IMR-90 (cell line): Measurements from ENCODE around the gene FADS1. TPM values are rescaled to one million over a fixed set of nuclear protein-coding genes. Genes with fewer than 3 reads are reported as not detected.
A peak's percentile ranks its signal among the peaks of the same experiment; 100 is the strongest.

Source experiments
- ATAC-seq: fragments of 200-7000 bp; cut with Tn5 transposase; 2 replicates; pipeline ENCODE4 v1.9.1; 2020; ENCODE audit warnings: low read depth, mild to moderate bottlenecking, moderate library complexity
- BruUV-seq: library from RNA; stranded (reverse); fragments of 400-500 nt; replicated peaks from 2 replicates; lab custom pipeline; 2021; lab: Mats Ljungman, UMichigan
- CTCF ChIA-PET: fragments of 300-600 bp; formaldehyde crosslinking; extraction: SDS; loops from one replicate; lab custom pipeline; 2021; ENCODE audit warnings: antibody characterized with exemption; lab: Yijun Ruan, JAX
- POLR2A ChIA-PET: fragments of 300-600 bp; sonication (Branson Sonifier 250); formaldehyde crosslinking; loops from one replicate; lab custom pipeline; 2022; ENCODE audit warnings: antibody characterized with exemption; ENCODE audit not compliant: unreplicated experiment; lab: Charles Lee
- DNase-seq: peaks from one replicate; pipeline ENCODE4 v3.0.0; 2013
- H2AFZ ChIP-seq: replicated peaks from 2 replicates; pipeline ENCODE3; 2013; ENCODE audit warnings: low read length, mild to moderate bottlenecking; ENCODE audit not compliant: poor library complexity
- H2AK5ac ChIP-seq: 2 replicates; pipeline ENCODE4 v1.6.1; 2013; ENCODE audit warnings: low read depth, low read length, inconsistent platforms
- H2AK9ac ChIP-seq: replicated peaks from 2 replicates; pipeline ENCODE3; 2013; ENCODE audit warnings: mild to moderate bottlenecking, low read depth, low read length, moderate library complexity; ENCODE audit not compliant: poor library complexity
- H2BK120ac ChIP-seq: 2 replicates; pipeline ENCODE4 v1.6.1; 2013; ENCODE audit warnings: low read depth, low read length, inconsistent platforms
- H2BK15ac ChIP-seq: 3 replicates; pipeline ENCODE4 v1.6.1; 2013; ENCODE audit warnings: low read depth, low read length, inconsistent platforms
- H2BK20ac ChIP-seq: 2 replicates; pipeline ENCODE4 v1.6.1; 2013; ENCODE audit warnings: low read depth, mild to moderate bottlenecking, inconsistent platforms, low read length, moderate library complexity
- H2BK5ac ChIP-seq: 2 replicates; pipeline ENCODE4 v1.6.1; 2013; ENCODE audit warnings: mild to moderate bottlenecking, low read depth, low read length, inconsistent platforms; ENCODE audit not compliant: poor library complexity, severe bottlenecking
- H3K14ac ChIP-seq: replicated peaks from 2 replicates; pipeline ENCODE4 v1.6.1; 2013; ENCODE audit warnings: low read depth, low read length, inconsistent platforms
- H3K18ac ChIP-seq: 2 replicates; pipeline ENCODE4 v1.6.1; 2013; ENCODE audit warnings: low read depth, low read length, control low read depth
- H3K23ac ChIP-seq: 2 replicates; pipeline ENCODE4 v1.6.1; 2013; ENCODE audit warnings: low read depth, low read length, inconsistent platforms
- H3K27ac ChIP-seq: 2 replicates; pipeline ENCODE4 v1.5.1; 2013; ENCODE audit warnings: mild to moderate bottlenecking, control low read depth, low read length; ENCODE audit not compliant: insufficient read depth
- H3K27me3 ChIP-seq: 2 replicates; pipeline ENCODE4 v1.6.1; 2013; ENCODE audit warnings: low read length; ENCODE audit not compliant: control insufficient read depth, insufficient read depth
- H3K36me3 ChIP-seq: 2 replicates; pipeline ENCODE4 v1.6.1; 2013; ENCODE audit warnings: low read length, mixed read lengths; ENCODE audit not compliant: control insufficient read depth, insufficient read depth
- H3K4ac ChIP-seq: 2 replicates; pipeline ENCODE4 v1.6.1; 2013; ENCODE audit warnings: low read depth, low read length, inconsistent platforms
- H3K4me1 ChIP-seq: 2 replicates; pipeline ENCODE4 v1.6.1; 2013; ENCODE audit warnings: low read length, mixed read lengths; ENCODE audit not compliant: control insufficient read depth, insufficient read depth
- H3K4me2 ChIP-seq: 2 replicates; pipeline ENCODE4 v1.6.1; 2013; ENCODE audit warnings: low read depth, mild to moderate bottlenecking, control low read depth, low read length, moderate library complexity
- H3K4me3 ChIP-seq: 2 replicates; pipeline ENCODE4 v1.5.1; 2013; ENCODE audit warnings: low read depth, mild to moderate bottlenecking, control low read depth, low read length, moderate library complexity; ENCODE audit not compliant: insufficient read depth
- H3K56ac ChIP-seq: 2 replicates; pipeline ENCODE4 v1.6.1; 2013; ENCODE audit warnings: low read length, inconsistent platforms; ENCODE audit not compliant: insufficient read depth; ENCODE audit errors: extremely low read depth
- H3K79me1 ChIP-seq, 2 experiments: 2 replicates each; pipeline ENCODE4 v1.6.1; 2013; ENCODE audit warnings: low read length in 2 of 2, inconsistent platforms in 1 of 2, low read depth in 1 of 2
- H3K9ac ChIP-seq: 2 replicates; pipeline ENCODE4 v1.6.1; 2013; ENCODE audit warnings: low read depth, low read length, control low read depth
- H3K9me1 ChIP-seq: 2 replicates; pipeline ENCODE4 v1.6.1; 2013; ENCODE audit warnings: low read length, inconsistent platforms; ENCODE audit not compliant: insufficient read depth
- H3K9me3 ChIP-seq: 2 replicates; pipeline ENCODE4 v1.6.1; 2013; ENCODE audit warnings: low read length; ENCODE audit not compliant: control insufficient read depth, insufficient read depth
- H4K20me1 ChIP-seq: 2 replicates; pipeline ENCODE4 v1.6.1; 2013; ENCODE audit warnings: low read length, inconsistent platforms; ENCODE audit not compliant: insufficient read depth
- H4K5ac ChIP-seq: 2 replicates; pipeline ENCODE4 v1.6.1; 2013; ENCODE audit warnings: mild to moderate bottlenecking, low read depth, low read length, control low read depth
- H4K8ac ChIP-seq, 2 experiments: 2 replicates each; pipeline ENCODE4 v1.6.1; 2013; ENCODE audit warnings: low read depth in 2 of 2, low read length in 2 of 2, control low read depth in 1 of 2, inconsistent platforms in 1 of 2
- H4K91ac ChIP-seq: 2 replicates; pipeline ENCODE4 v1.6.1; 2013; ENCODE audit warnings: low read depth, low read length, inconsistent platforms; ENCODE audit not compliant: insufficient read depth
- RAD21 ChIP-seq: IDR thresholded peaks from 2 replicates; pipeline ENCODE4 v1.6.1; 2012; ENCODE audit warnings: low read length, improper control_type of control experiment
- SMC3 ChIP-seq: fragments of 150-350 bp; IDR thresholded peaks from 2 replicates; pipeline ENCODE4 v1.6.1; 2016; ENCODE audit warnings: low read depth, mild to moderate bottlenecking, antibody characterized with exemption, low read length, moderate library complexity
- WGBS, 2 experiments: methylation state at CpG; one replicate each; pipeline versions ENCODE4 v1.1.5 to v1.1.7; 2013; ENCODE audit warnings: missing lambda C conversion rate in 2 of 2; ENCODE audit not compliant: insufficient read length in 1 of 2; ENCODE audit errors: extremely low coverage in 2 of 2; 5-methylcytosine and 5-hydroxymethylcytosine counted together
- dilution Hi-C: fragments of 300-500 bp; cut with HindIII; formaldehyde crosslinking; loops from one replicate; pipeline ENCODE4 v1.14.3; 2018; ENCODE audit warnings: low sequenced_read_pairs; ENCODE audit not compliant: unreplicated experiment
- in situ Hi-C: fragments of 300-500 bp; cut with MboI; formaldehyde crosslinking; loops from 3 replicates; pipeline ENCODE4 v1.14.3; 2019; ENCODE audit warnings: low sequenced_read_pairs, inconsistent platforms, mixed read lengths
- intact Hi-C: fragments of 100-400 bp; cut with micrococcal nuclease; formaldehyde crosslinking; loops from 2 replicates; pipeline ENCODE4 v1.10.0; 2022
- polyA plus RNA-seq, 3 experiments: library from polyadenylated mRNA; depleted of rRNA; stranded (reverse); fragments of >200 nt; gene quantifications; 2 replicates each; pipeline ENCODE4 v1.2.3, GENCODE V29; 2012; ENCODE audit warnings: low replicate concordance in 1 of 3
- total RNA-seq: library from RNA; depleted of rRNA; stranded (reverse); fragments of >200 nt; gene quantifications from 2 replicates; pipeline ENCODE4 v1.2.3, GENCODE V29; 2012

Gene FADS1
- total and polyA plus RNA-seq, 2 of the 4 experiments (the other 2 are of a cell fraction): 16.3 to 18.4 TPM

DNA sequence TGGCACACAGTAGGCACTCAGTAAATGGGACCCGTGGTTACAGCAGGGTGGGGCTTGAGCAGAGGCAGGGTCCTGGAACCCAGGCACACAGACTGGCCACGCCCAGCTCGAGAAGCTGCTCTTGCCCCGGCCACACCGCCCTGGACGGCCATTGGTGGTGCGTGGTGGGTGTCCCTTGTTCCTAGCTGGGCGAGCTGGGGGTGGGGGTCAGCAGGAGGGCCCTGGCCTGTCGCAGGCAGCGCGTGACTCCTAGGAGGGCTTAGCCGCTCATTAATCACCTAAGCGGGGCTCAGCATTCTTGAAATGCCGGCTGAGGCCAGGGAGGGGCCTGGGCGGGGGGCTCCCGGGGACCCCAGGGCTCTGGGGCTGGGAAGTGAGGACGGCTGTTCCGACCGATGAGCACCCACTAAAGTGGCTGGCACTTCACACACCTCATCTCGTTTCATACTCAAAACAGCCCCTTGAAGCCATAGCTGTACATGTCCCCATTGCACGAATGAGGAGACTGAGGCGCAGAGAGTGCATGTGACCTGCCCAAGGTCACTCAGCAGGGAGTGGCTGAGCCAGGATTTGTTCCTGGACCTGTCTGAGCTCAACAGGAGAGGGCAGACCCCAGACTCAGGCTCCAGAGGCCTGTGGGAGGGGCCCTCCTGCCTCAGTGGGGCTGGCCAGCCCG is 52.7 kb downstream of the FADS1 start:
- 73% methylated on average over 13 of the region's 23 CpGs; no CpG with 5 or more reads in 1 of the 2 experiments for WGBS, 2 experiments
- Histone ChIP-seq H2AK9ac (no peak overlapping the region), H3K79me1 (no peaks in the 10 kb centered on the region; a peak in 1 of 4 replicates), H3K9me1 (no peaks in the 10 kb centered on the region), H3K18ac (no peak overlapping the region), H4K20me1 (no peaks in the 10 kb centered on the region), H2BK120ac (no peak overlapping the region), H3K27me3 (no peaks in the 10 kb centered on the region; the same call in 1 of the 2 replicates), H3K9ac (no peak overlapping the region), H2BK15ac (no peak overlapping the region), H2BK5ac (no peak overlapping the region), H4K5ac (no peak overlapping the region), H4K8ac (no peak overlapping the region), H4K91ac (no peak overlapping the region), H3K4ac (no peak overlapping the region), H3K23ac (no peak overlapping the region), H3K36me3 (no peaks in the 10 kb centered on the region), H3K4me1 (peaks cover under 1% of the 10 kb centered on the region), H3K4me2 (no peak overlapping the region), H2AFZ (peak overlapping the region; percentile 1), H3K4me3 (no peak overlapping the region), H2AK5ac (no peak overlapping the region), H3K9me3 (no peaks in the 10 kb centered on the region), H3K27ac (no peak overlapping the region), H3K56ac (no peak overlapping the region), H2BK20ac (no peak overlapping the region), H3K14ac (no peak overlapping the region)
- DNase-seq (no peak), ATAC-seq (no peak)
- intact Hi-C loops: no loop called here
- no peak for TF ChIP-seq SMC3
- TF ChIP-seq RAD21: no peak
- in situ Hi-C loops: no loop called here
- ChIA-PET POLR2A (no interaction called here), CTCF (no interaction called here)
- dilution Hi-C loops: no loop called here
- no TSS peak for BruUV-seq
